OCI-LY7 (cell line): ENCODE results near the gene AKAP12.

Source experiments
- EZH2phosphoT487 ChIP-seq: fragments of 200-600 bp; sonication (generic); IDR thresholded peaks from 2 replicates; pipeline ENCODE4 v1.6.1; 2018; ENCODE audit warnings: low read depth, borderline replicate concordance, mild to moderate bottlenecking, mixed run types, antibody characterized with exemption, low read length, moderate library complexity, mixed read lengths
- TF ChIP-seq, protein P1 (sequence below): fragments of 200-600 bp; sonication (generic); conservative IDR thresholded peaks from 2 replicates; pipeline ENCODE4 v1.5.1; 2014; ENCODE audit warnings: mild to moderate bottlenecking, antibody characterized with exemption, low read length, moderate library complexity, mixed read lengths

DNA sequence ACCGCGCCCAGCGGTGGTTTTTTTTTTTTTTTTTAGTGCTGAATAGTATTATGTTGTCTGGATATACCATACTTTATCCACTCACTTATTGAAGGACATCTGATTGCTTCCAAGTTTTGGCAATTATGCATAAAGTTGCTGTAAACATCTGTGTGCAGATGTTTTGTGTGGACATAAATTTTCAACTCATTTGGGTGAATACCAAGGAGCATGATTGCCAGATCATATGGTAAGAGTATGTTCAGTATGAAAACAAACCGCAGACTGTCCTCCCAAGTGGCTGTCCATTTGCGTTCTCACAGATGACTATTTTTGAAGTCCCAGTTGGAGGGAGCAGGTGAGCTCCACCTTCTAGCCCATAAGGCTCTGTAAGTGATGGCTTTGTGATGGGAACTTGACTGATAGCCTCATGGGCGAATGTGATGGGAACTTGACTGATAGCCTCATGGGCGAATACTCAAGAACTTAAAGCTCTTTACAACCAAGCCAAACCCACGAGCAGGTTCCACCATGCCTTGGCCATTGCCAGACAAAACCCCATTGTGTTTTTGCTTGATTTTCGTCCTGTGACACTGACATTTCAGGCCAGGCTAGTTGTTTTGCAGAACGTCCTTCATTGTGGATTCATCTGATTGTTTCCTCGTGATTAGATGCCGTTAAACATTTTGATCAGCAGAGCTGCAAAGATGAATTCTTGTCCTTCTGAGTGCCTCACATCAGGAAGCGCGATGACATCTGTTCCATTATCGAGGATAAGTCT, 100.6 kb downstream of the AKAP12 start:
- TF ChIP-seq, protein P1, sequence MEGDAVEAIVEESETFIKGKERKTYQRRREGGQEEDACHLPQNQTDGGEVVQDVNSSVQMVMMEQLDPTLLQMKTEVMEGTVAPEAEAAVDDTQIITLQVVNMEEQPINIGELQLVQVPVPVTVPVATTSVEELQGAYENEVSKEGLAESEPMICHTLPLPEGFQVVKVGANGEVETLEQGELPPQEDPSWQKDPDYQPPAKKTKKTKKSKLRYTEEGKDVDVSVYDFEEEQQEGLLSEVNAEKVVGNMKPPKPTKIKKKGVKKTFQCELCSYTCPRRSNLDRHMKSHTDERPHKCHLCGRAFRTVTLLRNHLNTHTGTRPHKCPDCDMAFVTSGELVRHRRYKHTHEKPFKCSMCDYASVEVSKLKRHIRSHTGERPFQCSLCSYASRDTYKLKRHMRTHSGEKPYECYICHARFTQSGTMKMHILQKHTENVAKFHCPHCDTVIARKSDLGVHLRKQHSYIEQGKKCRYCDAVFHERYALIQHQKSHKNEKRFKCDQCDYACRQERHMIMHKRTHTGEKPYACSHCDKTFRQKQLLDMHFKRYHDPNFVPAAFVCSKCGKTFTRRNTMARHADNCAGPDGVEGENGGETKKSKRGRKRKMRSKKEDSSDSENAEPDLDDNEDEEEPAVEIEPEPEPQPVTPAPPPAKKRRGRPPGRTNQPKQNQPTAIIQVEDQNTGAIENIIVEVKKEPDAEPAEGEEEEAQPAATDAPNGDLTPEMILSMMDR = no peak
- TF ChIP-seq EZH2phosphoT487 = no peak
